Transverse colon (tissue), 4 donors: Measurements from ENCODE around the gene CSNK2A1. TPM values are rescaled to one million over a fixed set of nuclear protein-coding genes. Genes with fewer than 3 reads are reported as not detected.

Experiments used
- DNase-seq: peaks from one replicate; pipeline ENCODE4 v3.0.0-alpha.2; 2019
- H3K27ac ChIP-seq, 4 donors: fragments of 200-600 bp; sonication (generic); 2 replicates each; pipeline ENCODE4 v1.5.1; 2016 to 2018; ENCODE audit warnings: inconsistent platforms in 4 of 4
- H3K27me3 ChIP-seq: fragments of 200-600 bp; sonication (generic); 2 replicates; pipeline ENCODE4 v1.5.1; 2017; ENCODE audit warnings: inconsistent platforms
- H3K36me3 ChIP-seq, 4 donors: fragments of 200-600 bp; sonication (generic); 2 replicates each; pipeline ENCODE4 v1.5.1; 2017 to 2019; ENCODE audit warnings: inconsistent platforms in 4 of 4
- H3K4me1 ChIP-seq, 4 donors: fragments of 200-600 bp; sonication (generic); 2 replicates each; pipeline ENCODE4 v1.5.1; 2017 to 2020; ENCODE audit warnings: inconsistent platforms in 4 of 4
- H3K4me3 ChIP-seq, 4 donors: fragments of 200-600 bp; sonication (generic); 1 replicate in 1 of 4; 2 replicates in 3 of 4; pipeline versions ENCODE4 v1.5.1 to v1.6.1; 2017 to 2019; ENCODE audit warnings: inconsistent platforms in 4 of 4
- H3K9me3 ChIP-seq, 2 donors: fragments of 200-600 bp; sonication (generic); 2 replicates each; pipeline ENCODE4 v1.5.1; 2017 to 2019; ENCODE audit warnings: inconsistent platforms in 2 of 2
- EP300 ChIP-seq: sonication (generic); formaldehyde crosslinking; IDR thresholded peaks from one replicate; pipeline ENCODE4 v1.6.1; 2017; ENCODE audit warnings: antibody characterized with exemption, low read depth
- POLR2A ChIP-seq: fragments of 450-650 bp; IDR thresholded peaks from one replicate; pipeline ENCODE4 v1.6.1; 2016; ENCODE audit warnings: antibody characterized with exemption, mild to moderate bottlenecking, moderate library complexity
- POLR2AphosphoS5 ChIP-seq, 3 donors: sonication (generic); formaldehyde crosslinking; IDR thresholded peaks; one replicate each; pipeline ENCODE4 v1.6.1; 2016; ENCODE audit warnings: antibody characterized with exemption in 3 of 3
- WGBS, 2 donors: methylation state at CpG; one replicate each; pipeline ENCODE4 v1.1.5; 2018; ENCODE audit warnings: low coverage in 1 of 2; 5-methylcytosine and 5-hydroxymethylcytosine counted together
- in situ Hi-C, 4 donors: fragments of 200-750 bp; cut with MboI; loops; one replicate each; pipeline versions ENCODE4 v1.15.0 to v1.15.1; 2017; ENCODE audit warnings: low sequenced_read_pairs in 3 of 4, low pct_ligation_motif_present in 1 of 4, low pct_unique_long_range_greater_than_20kb in 1 of 4
- intact Hi-C: fragments of 100-400 bp; cut with DNase I; formaldehyde crosslinking; loops from one replicate; pipeline ENCODE4 v1.15.1; 2023; ENCODE audit warnings: low total_unique reads
- total RNA-seq, 4 donors: library from RNA; depleted of rRNA; stranded (reverse); fragments of >200 nt; gene quantifications; one replicate each; pipeline ENCODE4 v1.1.0, GENCODE V29; 2016
- TF ChIP-seq, protein P1 (sequence below), 5 experiments: fragments of 200-600 bp in 3 of 5; fragments of 450-650 bp in 2 of 5; sonication (generic) in 3 of 5; IDR thresholded peaks; 1 replicate in 2 of 5; 2 replicates in 3 of 5; pipeline ENCODE4 v1.5.1; 2016 to 2017; ENCODE audit warnings: antibody characterized with exemption in 5 of 5, inconsistent platforms in 3 of 5, mild to moderate bottlenecking in 2 of 5, moderate library complexity in 1 of 5

Gene CSNK2A1
- total RNA-seq, 4 donors from 2014 or later = 76.7 to 100 (median 82.6) TPM

DNA sequence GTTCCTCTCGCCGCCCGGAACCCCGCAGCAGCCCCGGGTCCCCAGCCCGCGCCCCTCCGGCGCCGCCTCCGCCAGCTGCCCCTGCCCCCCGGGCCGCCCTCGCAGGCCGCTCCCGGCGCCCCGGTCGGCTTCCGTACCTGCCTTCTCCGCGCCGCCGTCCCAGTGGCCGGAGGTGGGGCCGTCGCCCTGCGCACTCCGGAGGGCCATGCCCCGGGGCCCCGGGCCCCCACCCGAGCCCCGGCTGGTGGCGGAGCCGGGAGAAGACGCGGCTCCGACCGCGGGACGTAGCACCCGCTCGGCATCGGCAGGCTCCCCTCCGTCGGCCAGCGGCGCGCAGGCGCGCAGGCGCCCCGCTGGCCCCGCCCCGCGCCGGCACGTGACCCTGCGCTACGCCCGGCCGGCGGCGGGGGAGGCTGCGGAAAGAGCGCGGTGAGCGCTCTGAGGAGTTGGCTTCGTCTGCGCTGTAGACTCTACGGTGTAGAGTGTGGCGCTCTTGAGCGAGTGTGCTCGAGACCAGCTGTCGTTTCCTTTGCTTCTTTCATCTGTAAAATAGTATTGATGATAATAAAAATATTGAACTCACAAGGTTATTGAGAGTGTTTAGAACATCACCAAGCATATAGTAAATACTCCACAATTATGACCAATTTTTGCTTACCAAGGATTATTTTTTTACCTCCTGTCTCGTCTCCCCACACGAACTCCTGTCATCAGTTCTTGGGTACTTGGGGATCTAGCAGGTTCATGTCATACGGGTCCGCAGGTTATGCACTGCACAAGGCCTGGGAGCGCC, 81.2 kb downstream of the CSNK2A1 start, which contains the start of gene TBC1D20:
TSS of gene TBC1D20 (minus strand) at position 335 of the 793 bp plus-strand sequence. CDS start at position 207, 128 bp downstream.
- 0% methylated on average over 9 to 44 of the region's 80 CpGs for WGBS, 2 donors
- H3K36me3 ChIP-seq = no peaks in the 10 kb centered on the region
- H3K27me3 ChIP-seq = no peaks in the 10 kb centered on the region
- H3K9me3 ChIP-seq = peaks cover 0 to 2% of the 10 kb centered on the region in 2 donors
- peaks cover 13 to 32% (median 27%) of the 10 kb centered on the region in 4 donors for H3K4me1 ChIP-seq
- intact Hi-C loops (no loop called here), in situ Hi-C loops (no loop called here)
- peak within 1 kb of the TSS; percentile 66 to 97 (median 86) for H3K4me3 ChIP-seq
- DNase-seq = peak; percentile 89
- peak; percentile 18 to 82 (median 81) for TF ChIP-seq POLR2AphosphoS5 (IDR thresholded peaks at IDR 0.05)
- no peak for TF ChIP-seq EP300
- TF ChIP-seq, protein P1, sequence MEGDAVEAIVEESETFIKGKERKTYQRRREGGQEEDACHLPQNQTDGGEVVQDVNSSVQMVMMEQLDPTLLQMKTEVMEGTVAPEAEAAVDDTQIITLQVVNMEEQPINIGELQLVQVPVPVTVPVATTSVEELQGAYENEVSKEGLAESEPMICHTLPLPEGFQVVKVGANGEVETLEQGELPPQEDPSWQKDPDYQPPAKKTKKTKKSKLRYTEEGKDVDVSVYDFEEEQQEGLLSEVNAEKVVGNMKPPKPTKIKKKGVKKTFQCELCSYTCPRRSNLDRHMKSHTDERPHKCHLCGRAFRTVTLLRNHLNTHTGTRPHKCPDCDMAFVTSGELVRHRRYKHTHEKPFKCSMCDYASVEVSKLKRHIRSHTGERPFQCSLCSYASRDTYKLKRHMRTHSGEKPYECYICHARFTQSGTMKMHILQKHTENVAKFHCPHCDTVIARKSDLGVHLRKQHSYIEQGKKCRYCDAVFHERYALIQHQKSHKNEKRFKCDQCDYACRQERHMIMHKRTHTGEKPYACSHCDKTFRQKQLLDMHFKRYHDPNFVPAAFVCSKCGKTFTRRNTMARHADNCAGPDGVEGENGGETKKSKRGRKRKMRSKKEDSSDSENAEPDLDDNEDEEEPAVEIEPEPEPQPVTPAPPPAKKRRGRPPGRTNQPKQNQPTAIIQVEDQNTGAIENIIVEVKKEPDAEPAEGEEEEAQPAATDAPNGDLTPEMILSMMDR (IDR thresholded peaks at IDR 0.05) = peak in 1 of 5 experiments; percentile 10
- peak; percentile 14 for TF ChIP-seq POLR2A
- H3K27ac ChIP-seq = peak within 1 kb of the TSS; percentile 94 to 98 (median 95)

DNA sequence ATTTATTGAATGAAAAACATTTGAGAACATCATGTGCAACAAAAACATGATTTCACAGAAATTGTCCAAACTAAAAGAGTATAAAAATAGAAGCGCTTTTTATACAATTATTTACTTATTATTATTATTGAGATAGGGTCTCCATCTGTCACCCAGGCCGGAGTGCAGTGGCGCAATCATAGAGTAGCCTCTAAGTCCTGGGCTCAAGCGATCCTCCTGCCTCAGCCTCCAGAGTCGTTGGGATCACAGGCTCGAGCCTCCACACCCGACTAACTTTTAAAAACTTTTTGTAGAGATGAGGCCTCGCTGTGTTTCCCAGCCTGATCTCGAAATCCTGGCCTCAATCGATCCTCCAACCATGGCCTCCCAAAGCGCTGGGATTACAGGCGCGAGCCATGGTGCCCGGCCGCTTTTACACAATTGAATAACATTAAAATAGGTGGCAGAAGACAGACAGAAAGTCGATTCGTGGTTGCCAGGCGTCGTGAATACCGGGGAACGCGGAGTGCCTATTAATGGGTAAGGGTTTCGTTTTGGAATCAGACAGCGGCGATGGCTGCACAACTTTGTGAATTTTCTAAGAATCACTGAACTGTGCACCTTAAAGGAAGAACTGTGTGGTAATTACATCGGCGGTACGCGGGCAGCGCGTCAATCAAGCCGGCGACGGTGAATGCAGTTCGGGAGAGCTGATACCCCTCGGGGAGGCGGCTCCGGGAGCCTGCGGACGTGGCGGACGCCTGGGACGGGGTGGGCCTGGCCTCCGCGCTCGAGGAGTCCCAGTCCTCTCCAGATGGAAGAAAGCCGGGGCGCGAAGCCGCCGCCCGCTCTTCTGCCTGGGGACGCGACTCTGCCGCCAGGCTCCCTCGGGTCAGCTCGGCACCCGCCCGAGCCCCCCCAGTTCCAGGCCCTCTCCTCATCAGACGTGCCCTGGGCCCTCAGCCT, 82.1 kb downstream of the CSNK2A1 start:
- no peaks in the 10 kb centered on the region for H3K9me3 ChIP-seq
- H3K4me1 ChIP-seq = peaks cover 13 to 32% (median 27%) of the 10 kb centered on the region in 4 donors
- in situ Hi-C loops (no loop called here), intact Hi-C loops (no loop called here)
- TF ChIP-seq POLR2A (no peak), EP300 (no peak), POLR2AphosphoS5 (IDR thresholded peaks at IDR 0.05) (no peak)
- TF ChIP-seq, protein P1 (IDR thresholded peaks at IDR 0.05) = no peak
- 14 to 19% methylated on average over 23 to 42 of the region's 60 CpGs for WGBS, 2 donors
- H3K36me3 ChIP-seq = no peaks in the 10 kb centered on the region
- H3K27ac ChIP-seq = peak overlapping the region; percentile 94 to 98 (median 95)
- peak; percentile 57 for DNase-seq
- no peaks in the 10 kb centered on the region for H3K27me3 ChIP-seq
- peak overlapping the region; percentile 66 to 97 (median 86) for H3K4me3 ChIP-seq

DNA sequence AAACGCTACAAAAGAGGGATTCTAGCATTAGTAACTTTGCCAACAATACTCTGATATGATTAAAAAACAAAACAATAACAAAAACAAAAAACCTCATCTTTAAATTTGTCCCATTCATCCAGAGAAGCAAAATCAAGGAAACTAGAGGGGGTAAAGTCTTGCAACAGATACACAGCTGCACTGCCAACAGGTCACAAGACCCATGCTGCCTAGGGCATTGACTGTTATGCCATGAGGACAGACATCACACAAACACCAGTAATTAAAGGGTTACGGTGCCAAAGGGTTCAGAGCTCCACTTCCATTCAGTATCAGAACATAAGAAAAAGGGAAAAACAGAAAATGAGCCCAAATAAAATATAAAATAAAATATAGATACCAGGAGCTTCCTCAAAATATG, 82.9 kb downstream of the CSNK2A1 start:
- Histone ChIP-seq H3K9me3 (no peaks in the 10 kb centered on the region), H3K36me3 (no peaks in the 10 kb centered on the region), H3K4me1 (peaks cover 13 to 32% (median 27%) of the 10 kb centered on the region in 4 donors), H3K27ac (no peak overlapping the region), H3K4me3 (peak overlapping the region in 1 of 4 donors; percentile 83), H3K27me3 (no peaks in the 10 kb centered on the region)
- in situ Hi-C loops (no loop called here), intact Hi-C loops (no loop called here)
- WGBS, 2 donors = 46 to 48% methylated on average over 1 to 2 of the region's 2 CpGs
- TF ChIP-seq, protein P1 (IDR thresholded peaks at IDR 0.05) = no peak
- no peak for TF ChIP-seq POLR2A
- TF ChIP-seq EP300 = no peak
- TF ChIP-seq POLR2AphosphoS5 (IDR thresholded peaks at IDR 0.05) = no peak
- no peak for DNase-seq

DNA sequence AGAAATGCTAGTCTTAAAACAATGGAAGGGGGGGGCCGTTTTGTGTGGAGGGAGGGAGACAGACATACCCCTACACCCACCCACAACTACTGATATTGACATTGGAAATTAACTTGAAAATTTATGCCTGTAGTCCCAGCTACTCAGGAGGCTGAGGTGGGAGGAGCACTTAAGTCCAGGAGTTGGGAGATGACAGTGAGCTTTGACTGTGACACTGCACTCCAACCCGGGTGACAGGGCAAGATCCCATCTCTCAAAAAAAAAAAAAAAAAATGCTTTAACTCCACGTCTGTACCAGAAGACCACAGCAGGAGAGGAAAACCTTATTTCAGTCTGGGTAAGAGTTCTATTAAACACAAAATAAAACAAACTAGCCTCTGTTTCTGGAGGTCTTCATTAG, 83.4 kb downstream of the CSNK2A1 start:
- intact Hi-C loops = no loop called here
- Histone ChIP-seq H3K27me3 (no peaks in the 10 kb centered on the region), H3K27ac (no peak overlapping the region), H3K4me3 (no peak overlapping the region), H3K9me3 (no peaks in the 10 kb centered on the region), H3K4me1 (peaks cover 13 to 35% (median 27%) of the 10 kb centered on the region in 4 donors), H3K36me3 (no peaks in the 10 kb centered on the region)
- TF ChIP-seq EP300 = no peak
- TF ChIP-seq POLR2A = no peak
- TF ChIP-seq, protein P1 (IDR thresholded peaks at IDR 0.05) = no peak
- no peak for TF ChIP-seq POLR2AphosphoS5 (IDR thresholded peaks at IDR 0.05)
- no peak for DNase-seq
- in situ Hi-C loops = no loop called here
- 10 to 35% methylated on average over 2 to 3 of the region's 3 CpGs for WGBS, 2 donors
